HG03442 (cell line): ENCODE results near the gene MMP15.
"Not testable (repeated sequence)": the region's sequence is repeated elsewhere in the genome, so short reads cannot be mapped to it uniquely, and the experiment has no call there.

ENCODE experiments used
- ATAC-seq: cut with Tn5 transposase; IDR thresholded peaks from one replicate; pipeline ENCODE4 v1.9.1; 2021; ENCODE audit warnings: mild to moderate bottlenecking, moderate library complexity; ENCODE audit not compliant: unreplicated experiment

Gene MMP15

DNA sequence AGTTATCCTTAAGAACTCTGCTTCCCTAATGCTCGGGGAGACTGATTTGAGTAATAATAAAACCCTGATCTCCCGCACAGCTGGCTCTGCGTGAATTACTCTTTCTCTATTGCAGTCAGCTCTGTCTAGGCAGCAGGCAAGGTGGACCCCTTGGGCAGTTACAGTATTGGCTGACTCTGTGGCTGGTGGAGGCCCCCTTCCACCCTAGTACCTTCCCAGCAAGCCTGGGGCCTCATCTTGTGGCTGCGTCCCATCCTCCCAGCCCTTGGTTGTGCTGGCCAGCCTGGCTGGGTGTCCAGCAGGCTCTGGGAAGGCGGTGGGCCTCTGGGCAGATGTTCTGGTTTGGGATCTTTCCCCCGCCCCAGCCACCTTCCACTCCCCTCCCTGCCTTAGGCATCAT lies 59.1 kb downstream of the MMP15 start:
- ATAC-seq = no peak

DNA sequence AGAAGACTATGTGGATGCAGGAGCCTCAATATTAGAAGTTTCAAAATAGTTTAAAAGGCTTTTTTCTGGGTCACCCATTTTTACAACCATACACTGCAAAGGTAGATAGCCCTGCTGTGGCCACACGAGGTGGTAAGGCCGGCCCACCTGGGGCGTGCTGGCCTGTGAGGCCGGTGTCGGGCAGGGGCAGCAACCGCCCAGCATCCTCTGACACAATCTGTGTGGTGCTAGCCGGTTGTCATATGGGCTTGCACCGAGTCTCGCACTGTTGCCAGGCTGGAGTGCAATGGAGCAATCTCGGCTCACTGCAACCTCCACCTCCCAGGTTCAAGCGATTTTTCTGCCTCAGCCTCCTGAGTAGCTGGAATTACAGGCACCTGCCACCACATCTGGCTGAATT lies 59.6 kb downstream of the MMP15 start:
- ATAC-seq = no peak

DNA sequence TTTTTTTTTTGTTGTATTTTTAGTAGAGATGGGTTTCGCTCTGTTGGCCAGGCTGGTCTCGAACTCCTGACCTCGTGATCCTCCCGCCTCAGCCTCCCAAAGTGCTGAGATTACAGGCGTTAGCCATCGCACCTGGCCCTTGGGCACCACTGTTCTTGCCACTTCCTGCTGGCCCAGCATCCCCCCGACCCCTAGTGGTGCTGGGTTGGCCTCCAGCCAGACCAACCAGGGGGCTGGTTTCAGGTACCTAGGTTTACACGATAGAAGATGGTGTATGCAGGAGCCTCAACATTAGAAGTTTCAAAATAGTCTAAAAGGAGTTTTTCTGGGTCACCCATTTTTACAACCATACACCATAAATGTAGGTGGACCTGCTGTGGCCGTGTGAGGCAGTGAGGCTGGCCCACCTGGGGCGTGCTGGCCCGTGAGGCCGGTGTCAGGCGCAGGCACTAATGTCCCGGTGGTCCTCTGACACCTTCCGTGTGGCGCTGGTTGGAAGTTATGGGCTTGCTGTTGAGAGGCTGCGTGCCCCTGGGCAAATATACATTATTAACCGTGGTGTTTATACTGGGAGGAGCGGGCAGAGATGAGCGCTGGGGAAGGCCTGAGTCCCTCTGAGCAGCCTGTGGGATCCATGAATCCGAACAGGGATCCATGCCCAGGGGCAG lies 60.2 kb downstream of the MMP15 start:
- no peak for ATAC-seq

DNA sequence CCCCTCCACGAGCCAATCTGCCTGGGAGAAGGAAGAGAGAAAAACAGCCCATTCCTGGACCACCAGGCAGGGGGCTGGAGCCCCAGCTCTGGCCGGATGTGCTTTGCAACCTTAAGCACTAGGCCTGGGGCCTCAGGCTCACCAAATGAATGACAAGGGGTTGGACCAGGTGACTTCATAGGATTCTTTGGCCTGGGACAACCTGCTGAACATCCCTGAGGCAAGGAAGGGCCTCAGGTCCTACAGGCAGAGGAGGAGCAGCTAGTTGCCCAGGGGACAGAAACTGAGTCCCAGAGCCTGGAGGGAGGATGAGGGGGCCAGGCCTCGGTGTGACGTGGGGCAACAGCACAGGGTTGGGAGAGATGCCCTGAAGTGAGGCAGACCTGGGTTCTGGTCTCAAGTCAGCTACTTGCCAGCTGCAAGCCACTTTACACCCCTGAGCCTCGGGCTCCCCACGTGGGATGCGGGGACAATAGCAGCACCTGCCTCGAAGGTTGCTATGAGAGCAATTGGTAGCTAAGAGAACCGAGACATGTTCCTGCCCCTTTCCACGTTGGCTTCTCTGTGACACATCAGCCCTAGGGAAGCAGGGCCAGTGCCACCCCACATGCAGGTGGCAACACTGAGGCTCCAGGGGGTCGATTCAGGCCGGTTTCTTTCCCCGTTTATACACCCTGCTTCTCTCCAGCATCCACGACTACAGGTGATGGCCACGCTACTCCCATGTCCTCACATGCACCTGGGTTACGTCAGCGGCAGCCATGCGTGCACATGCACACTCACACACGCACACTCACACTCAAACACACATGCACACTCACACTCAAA lies 61.0 kb downstream of the MMP15 start:
- ATAC-seq = no peak

- ATAC-seq = no peak
These were observed 61.8 kb downstream of the MMP15 start for GRCh38 chr16:58087209-58087913.

- ATAC-seq = no peak
These were observed 62.5 kb downstream of the MMP15 start for GRCh38 chr16:58088091-58088490.

DNA sequence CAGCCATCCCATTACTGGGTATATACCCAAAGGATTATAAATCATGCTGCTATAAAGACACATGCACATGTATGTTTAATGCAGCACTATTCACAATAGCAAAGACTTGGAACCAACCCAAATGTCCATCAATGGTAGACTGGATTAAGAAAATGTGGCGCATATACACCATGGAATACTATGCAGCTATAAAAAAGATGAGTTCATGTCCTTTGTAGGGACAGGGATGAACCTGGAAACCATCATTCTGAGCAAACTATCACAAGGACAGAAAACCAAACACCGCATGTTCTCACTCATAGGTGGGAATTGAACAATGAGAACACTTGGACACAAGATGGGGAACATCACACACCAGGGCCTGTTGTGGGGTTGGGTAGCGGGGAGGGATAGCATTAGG lies 64.8 kb downstream of the MMP15 start:
- ATAC-seq = not testable (repeated sequence)

- no peak for ATAC-seq
These were observed 68.5 kb downstream of the MMP15 start for GRCh38 chr16:58094026-58094425.

- ATAC-seq = no peak
These were observed 69.4 kb downstream of the MMP15 start for GRCh38 chr16:58094791-58095574.

- not testable (repeated sequence) for ATAC-seq
These were observed 70.0 kb downstream of the MMP15 start for GRCh38 chr16:58095575-58095960.

- no peak for ATAC-seq
These were observed 70.7 kb downstream of the MMP15 start for GRCh38 chr16:58096249-58096648.
